ENCODE data around the gene KCNJ1. TPM values are rescaled to one million over a fixed set of nuclear protein-coding genes. Genes with fewer than 3 reads are reported as not detected.

Gene KCNJ1
- total and polyA plus RNA-seq, 9 of the 15 experiments (the other 6 are each of a cell fraction or from before 2014, with no cell fraction given): not detected

DNA sequence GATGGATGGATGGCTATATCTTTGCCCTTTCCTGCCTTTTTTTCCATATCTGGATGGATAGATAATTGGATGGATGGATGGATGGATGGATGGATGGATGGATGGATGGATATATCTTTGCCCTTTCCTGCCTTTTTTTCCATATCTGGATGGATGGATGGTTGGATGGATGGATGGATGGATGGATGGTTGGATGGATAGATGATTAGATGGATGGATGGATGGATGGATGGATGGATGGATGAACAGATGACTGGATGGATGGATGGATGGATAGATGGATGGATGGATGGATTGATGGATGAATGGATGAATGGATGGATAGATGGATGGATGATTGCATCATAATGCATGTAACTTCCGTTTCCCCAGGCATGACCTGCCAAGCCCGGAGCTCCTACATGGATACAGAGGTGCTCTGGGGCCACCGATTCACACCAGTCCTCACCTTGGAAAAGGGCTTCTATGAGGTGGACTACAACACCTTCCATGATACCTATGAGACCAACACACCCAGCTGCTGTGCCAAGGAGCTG lies 49.0 kb upstream of the KCNJ1 start:
- 0% methylated on average over 3 of the region's 3 CpGs for WGBS (ENCODE audit: insufficient coverage, low coverage, missing lambda C conversion rate)
- Histone ChIP-seq H3K36me3 (ENCODE audit: control insufficient read depth, insufficient read depth, low read length) (no peaks in the 10 kb centered on the region), H4K20me1 (replicated peaks; ENCODE audit: control insufficient read depth, insufficient read depth, low read length) (no peaks in the 10 kb centered on the region), H3K27ac (ENCODE audit: extremely low read depth, low read depth, low read length) (no peak overlapping the region), H3K9me3 (replicated peaks; ENCODE audit: control insufficient read depth, insufficient read depth, low read depth, low read length) (no peaks in the 10 kb centered on the region), H3K4me2 (ENCODE audit: insufficient read depth, low read length) (no peak overlapping the region), H3K27me3 (ENCODE audit: control insufficient read depth in 2 of 2, insufficient read depth in 2 of 2, low read length in 2 of 2) (peaks cover 0 to 19% of the 10 kb centered on the region in 2 experiments; a peak in 3 of 5 replicates), H3K9ac (ENCODE audit: insufficient read depth in 1 of 2, low read depth in 2 of 2, low read length in 2 of 2) (no peak overlapping the region), H3K9me1 (ENCODE audit: control insufficient read depth, insufficient read depth, low read length) (no peaks in the 10 kb centered on the region), H3K79me2 (ENCODE audit: control insufficient read depth, insufficient read depth, low read length) (no peaks in the 10 kb centered on the region), H3K4me3 (no peak overlapping the region), H2AFZ (ENCODE audit: low read depth, low read length) (no peak overlapping the region), H3K4me1 (replicated peaks in 1 of 2; ENCODE audit: control insufficient read depth in 2 of 2, insufficient read depth in 2 of 2, low read length in 2 of 2) (no peaks in the 10 kb centered on the region)
- ATAC-seq: no peak
- no peak for DNase-seq (ENCODE audit: extremely low read depth in 1 of 4, low spot score in 3 of 4)
- in situ Hi-C loops (cut with MboI) (no loop called here), intact Hi-C loops (cut with micrococcal nuclease) (no loop called here)
- TF ChIP-seq CEBPB (tag; IDR thresholded peaks at IDR 0.05) (0 out of 2 replicates have a peak, but pooled peaks have one; percentile 11), THAP7 (CRISPR knock-in tag; IDR thresholded peaks at IDR 0.05) (no peak)
- TF ChIP-seq, protein P1, sequence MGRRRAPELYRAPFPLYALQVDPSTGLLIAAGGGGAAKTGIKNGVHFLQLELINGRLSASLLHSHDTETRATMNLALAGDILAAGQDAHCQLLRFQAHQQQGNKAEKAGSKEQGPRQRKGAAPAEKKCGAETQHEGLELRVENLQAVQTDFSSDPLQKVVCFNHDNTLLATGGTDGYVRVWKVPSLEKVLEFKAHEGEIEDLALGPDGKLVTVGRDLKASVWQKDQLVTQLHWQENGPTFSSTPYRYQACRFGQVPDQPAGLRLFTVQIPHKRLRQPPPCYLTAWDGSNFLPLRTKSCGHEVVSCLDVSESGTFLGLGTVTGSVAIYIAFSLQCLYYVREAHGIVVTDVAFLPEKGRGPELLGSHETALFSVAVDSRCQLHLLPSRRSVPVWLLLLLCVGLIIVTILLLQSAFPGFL (CRISPR knock-in tag; IDR thresholded peaks at IDR 0.05): no peak
- BruUV-seq (replicated peaks): no TSS peak
- CTCF ChIA-PET (ENCODE audit: low intra/inter-chr PET ratio): no interaction called here
- no peak for FAIRE-seq
- POLR2A ChIA-PET: no interaction called here

DNA sequence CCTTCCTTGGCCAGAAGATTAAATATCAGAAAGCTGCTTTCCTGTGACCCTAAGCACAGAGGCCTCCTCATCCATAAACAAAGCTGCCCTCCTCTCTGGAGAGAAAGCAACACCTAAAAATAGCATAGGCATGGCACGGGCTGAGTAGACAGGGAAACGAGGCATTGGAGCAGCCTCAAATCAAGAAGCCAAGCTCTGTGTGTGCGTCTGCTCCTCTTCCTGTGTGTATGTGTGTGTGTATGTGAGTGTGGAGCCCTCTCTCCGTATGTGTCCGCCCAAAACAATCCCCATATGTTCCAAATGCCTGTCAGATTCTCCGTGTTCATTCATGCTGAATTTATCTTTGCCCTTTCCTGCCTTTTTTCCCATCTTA lies 48.0 kb upstream of the KCNJ1 start:
- Histone ChIP-seq H3K79me2 (ENCODE audit: control insufficient read depth, insufficient read depth, low read length) (no peaks in the 10 kb centered on the region), H3K9me3 (replicated peaks; ENCODE audit: control insufficient read depth, insufficient read depth, low read depth, low read length) (no peaks in the 10 kb centered on the region), H3K4me1 (replicated peaks in 1 of 2; ENCODE audit: control insufficient read depth in 2 of 2, insufficient read depth in 2 of 2, low read length in 2 of 2) (no peaks in the 10 kb centered on the region), H3K9ac (ENCODE audit: insufficient read depth in 1 of 2, low read depth in 2 of 2, low read length in 2 of 2) (no peak overlapping the region), H3K9me1 (ENCODE audit: control insufficient read depth, insufficient read depth, low read length) (no peaks in the 10 kb centered on the region), H3K4me2 (ENCODE audit: insufficient read depth, low read length) (no peak overlapping the region), H4K20me1 (replicated peaks; ENCODE audit: control insufficient read depth, insufficient read depth, low read length) (no peaks in the 10 kb centered on the region), H2AFZ (ENCODE audit: low read depth, low read length) (no peak overlapping the region), H3K27me3 (ENCODE audit: control insufficient read depth in 2 of 2, insufficient read depth in 2 of 2, low read length in 2 of 2) (peaks cover 0 to 15% of the 10 kb centered on the region in 2 experiments; a peak in 2 of 5 replicates), H3K36me3 (ENCODE audit: control insufficient read depth, insufficient read depth, low read length) (no peaks in the 10 kb centered on the region), H3K27ac (ENCODE audit: extremely low read depth, low read depth, low read length) (no peak overlapping the region), H3K4me3 (no peak overlapping the region)
- in situ Hi-C loops (cut with MboI): no loop called here
- ATAC-seq: no peak
- WGBS (ENCODE audit: insufficient coverage, low coverage, missing lambda C conversion rate): 0% methylated on average over 6 of the region's 6 CpGs
- DNase-seq (ENCODE audit: extremely low read depth in 1 of 4, low spot score in 3 of 4): no peak
- intact Hi-C loops (cut with micrococcal nuclease): no loop called here
- no peak for FAIRE-seq
- ChIA-PET CTCF (ENCODE audit: low intra/inter-chr PET ratio) (no interaction called here), POLR2A (no interaction called here)
- no TSS peak for BruUV-seq (replicated peaks)
- TF ChIP-seq SMC3 (conservative IDR thresholded peaks at IDR 0.05; ENCODE audit: insufficient read depth, low read depth, low read length) (no peak), TRIM24 (IDR thresholded peaks at IDR 0.05) (no peak), E2F4 (CRISPR knock-in tag; IDR thresholded peaks at IDR 0.05; ENCODE audit: low read depth) (no peak), GTF2F1 (IDR thresholded peaks at IDR 0.05; ENCODE audit: low read depth, low read length) (no peak), NFXL1 (CRISPR knock-in tag; IDR thresholded peaks at IDR 0.05) (no peak), HDAC2 (IDR thresholded peaks at IDR 0.05) (no peak), GATA2 (CRISPR knock-in tag; IDR thresholded peaks at IDR 0.05) (no peak), SREBF1 (IDR thresholded peaks at IDR 0.05; ENCODE audit: borderline replicate concordance, low read depth, low read length) (no peak), ZSCAN32 (CRISPR knock-in tag; IDR thresholded peaks at IDR 0.05) (no peak), HDAC8 (tag; IDR thresholded peaks at IDR 0.05) (no peak)
